HepG2 (cell line): ENCODE measurements around the gene ENKUR. TPM values are rescaled to one million over a fixed set of nuclear protein-coding genes. Genes with fewer than 3 reads are reported as not detected.

Source experiments
- ATAC-seq: fragments of 200-7000 bp; cut with Tn5 transposase; 3 replicates; pipeline ENCODE4 v1.9.1; 2020; ENCODE audit warnings: mild to moderate bottlenecking, moderate library complexity
- BruUV-seq: library from RNA; stranded (reverse); fragments of 400-500 nt; replicated peaks from 2 replicates; lab custom pipeline; 2021; lab: Mats Ljungman, UMichigan
- CTCF ChIA-PET: fragments of 300-600 bp; formaldehyde crosslinking; extraction: SDS; loops from one replicate; lab custom pipeline; 2021; ENCODE audit warnings: low total read pairs, inconsistent platforms, low intra/inter-chr PET ratio; lab: Yijun Ruan, JAX
- POLR2A ChIA-PET: fragments of 350-600 bp; sonication (Branson Sonifier 250); formaldehyde crosslinking; loops from one replicate; lab custom pipeline; 2020; ENCODE audit warnings: antibody characterized with exemption, inconsistent platforms; lab: Yijun Ruan, JAX
- DNase-seq: peaks from one replicate; pipeline ENCODE4 v3.0.0-alpha.2; 2015; ENCODE audit warnings: low spot score
- FAIRE-seq: peaks from 3 replicates; lab custom pipeline; 2011; peaks lifted over from hg19 to GRCh38; lab: Jason Lieb, UNC
- H2AFZ ChIP-seq: one replicate; pipeline ENCODE4 v1.6.1; 2011; ENCODE audit warnings: low read length, inconsistent platforms
- H3K27ac ChIP-seq: fragments of 300-600 bp; 3 replicates; pipeline ENCODE4 v1.8.0; 2011; ENCODE audit warnings: mixed run types, mild to moderate bottlenecking, mixed read lengths, low read length, inconsistent platforms; ENCODE audit not compliant: insufficient read depth; ENCODE audit errors: extremely low read length
- H3K27me3 ChIP-seq, 2 experiments: fragments of 200-600 bp in 1 of 2; 2 replicates in 1 of 2; 3 replicates in 1 of 2; pipeline versions ENCODE4 v1.6.0 to v1.8.0; 2011; ENCODE audit warnings: low read length in 2 of 2, mild to moderate bottlenecking in 2 of 2, moderate library complexity in 2 of 2, inconsistent platforms in 1 of 2; ENCODE audit not compliant: insufficient read depth in 2 of 2, control insufficient read depth in 1 of 2
- H3K36me3 ChIP-seq, 2 experiments: fragments of 200-600 bp in 1 of 2; replicated peaks in 1 of 2; 2 replicates in 1 of 2; 3 replicates in 1 of 2; pipeline versions ENCODE4 v1.5.1 to v1.8.0; 2011; ENCODE audit warnings: low read length in 2 of 2, inconsistent platforms in 1 of 2; ENCODE audit not compliant: insufficient read depth in 2 of 2, control insufficient read depth in 1 of 2
- H3K4me1 ChIP-seq: 2 replicates; pipeline ENCODE4 v1.5.1; 2012; ENCODE audit warnings: low read length, inconsistent platforms; ENCODE audit not compliant: insufficient read depth
- H3K4me2 ChIP-seq: 2 replicates; pipeline ENCODE4 v1.6.0; 2011; ENCODE audit warnings: low read depth, low read length, inconsistent platforms
- H3K4me3 ChIP-seq, 3 experiments: fragments of 200-600 bp in 1 of 3; sonication (generic), shearing (Covaris generic) in 1 of 3; replicated peaks in 1 of 3; 2 replicates each; pipeline ENCODE4 v1.5.1; 2011 to 2016; ENCODE audit warnings: low read length in 3 of 3, inconsistent platforms in 2 of 3, low read depth in 2 of 3, mild to moderate bottlenecking in 2 of 3, control low read depth in 1 of 3, mixed read lengths in 1 of 3; ENCODE audit not compliant: insufficient read depth in 1 of 3
- H3K79me2 ChIP-seq: one replicate; pipeline ENCODE4 v1.6.1; 2011; ENCODE audit warnings: low read length, inconsistent platforms; ENCODE audit not compliant: insufficient read depth
- H3K9ac ChIP-seq: 2 replicates; pipeline ENCODE4 v1.6.0; 2011; ENCODE audit warnings: mild to moderate bottlenecking, low read depth, low read length, inconsistent platforms; ENCODE audit not compliant: insufficient read depth
- H3K9me3 ChIP-seq: 2 replicates; pipeline ENCODE4 v1.5.1; 2012; ENCODE audit warnings: mild to moderate bottlenecking, low read length
- H4K20me1 ChIP-seq: 2 replicates; pipeline ENCODE4 v1.6.0; 2011; ENCODE audit warnings: inconsistent platforms, mild to moderate bottlenecking, low read length, moderate library complexity; ENCODE audit not compliant: insufficient read depth
- EHMT2 ChIP-seq: fragments of 200-600 bp; sonication (generic); IDR thresholded peaks from 2 replicates; pipeline ENCODE4 v1.7.0; 2017; ENCODE audit warnings: antibody characterized with exemption, low read depth, low read length, borderline replicate concordance
- FOXK1 ChIP-seq: sonication (generic); formaldehyde crosslinking; IDR thresholded peaks from 2 replicates; pipeline ENCODE4 v1.4.0; 2020; ENCODE audit warnings: low read depth, missing genetic modification reagents, borderline replicate concordance
- IKZF4 ChIP-seq: sonication (generic); formaldehyde crosslinking; IDR thresholded peaks from 2 replicates; pipeline ENCODE4 v1.5.1; 2020; ENCODE audit warnings: borderline replicate concordance, mild to moderate bottlenecking, low read depth, missing genetic modification reagents; ENCODE audit errors: not compliant biosample characterization
- KDM6A ChIP-seq: IDR thresholded peaks from 2 replicates; pipeline ENCODE4 v1.6.1; 2016; ENCODE audit warnings: low read depth
- LCORL ChIP-seq, 2 experiments: fragments of 450-650 bp in 1 of 2; sonication (generic) in 1 of 2; formaldehyde crosslinking in 1 of 2; IDR thresholded peaks; 2 replicates each; pipeline versions ENCODE4 v1.5.0 to v1.6.1; 2017 to 2020; ENCODE audit warnings: antibody characterized with exemption in 1 of 2, missing genetic modification reagents in 1 of 2
- PPARG ChIP-seq: conservative IDR thresholded peaks from 2 replicates; pipeline ENCODE4 v1.6.1; 2016; ENCODE audit warnings: missing biosample characterization, missing genetic modification reagents
- REPIN1 ChIP-seq: sonication (generic); formaldehyde crosslinking; IDR thresholded peaks from 2 replicates; pipeline ENCODE4 v1.8.0; 2022; ENCODE audit warnings: missing genetic modification reagents, low read depth, mild to moderate bottlenecking, borderline replicate concordance
- TEAD2 ChIP-seq: sonication (generic); formaldehyde crosslinking; IDR thresholded peaks from 2 replicates; pipeline ENCODE4 v1.9.0; 2021; ENCODE audit warnings: missing genetic modification reagents
- THYN1 ChIP-seq: sonication (generic); formaldehyde crosslinking; IDR thresholded peaks from 2 replicates; pipeline ENCODE4 v1.8.1; 2023; ENCODE audit warnings: low read depth, mild to moderate bottlenecking, moderate library complexity, missing genetic modification reagents, borderline replicate concordance
- ZBTB21 ChIP-seq: sonication (generic); formaldehyde crosslinking; IDR thresholded peaks from 2 replicates; pipeline ENCODE4 v1.4.0; 2020; ENCODE audit warnings: missing genetic modification reagents
- ZNF343 ChIP-seq: sonication (generic); formaldehyde crosslinking; IDR thresholded peaks from 2 replicates; pipeline ENCODE4 v1.4.0; 2020; ENCODE audit warnings: mild to moderate bottlenecking, missing genetic modification reagents
- ZNF446 ChIP-seq: sonication (generic); formaldehyde crosslinking; IDR thresholded peaks from 2 replicates; pipeline ENCODE4 v1.5.0; 2020; ENCODE audit warnings: mild to moderate bottlenecking, missing genetic modification reagents
- ZNF644 ChIP-seq: IDR thresholded peaks from 2 replicates; pipeline ENCODE4 v1.6.1; 2016; ENCODE audit warnings: low read depth
- WGBS: methylation state at CpG from one replicate; pipeline ENCODE4 v1.1.6; 2017; ENCODE audit warnings: low lambda C conversion rate; 5-methylcytosine and 5-hydroxymethylcytosine counted together
- in situ Hi-C: cut with HindIII; loops from 2 replicates; pipeline ENCODE4 v1.10.0; 2017; ENCODE audit warnings: low pct_unique_long_range_greater_than_20kb; ENCODE audit not compliant: extremely low pct_ligation_motif_present
- intact Hi-C: fragments of 100-400 bp; cut with micrococcal nuclease; formaldehyde crosslinking; loops from one replicate; pipeline ENCODE4 v1.10.0; 2022; ENCODE audit not compliant: unreplicated experiment
- polyA plus RNA-seq, 8 experiments: library from polyadenylated mRNA; depleted of rRNA in 3 of 8; stranded (reverse) in 7 of 8; unstranded in 1 of 8; fragments of >200 nt; fragmentation: Illumina TruSeq in 4 of 8; extraction: Trizol in 4 of 8; gene quantifications; 2 replicates each; pipeline versions ENCODE4 v1.2.1 to v1.2.3, GENCODE V29; 2011 to 2016; ENCODE audit warnings: low read depth in 4 of 8, missing spikeins in 1 of 8, mixed read lengths in 1 of 8; ENCODE audit not compliant: insufficient read depth in 1 of 8
- total RNA-seq, 5 experiments: library from RNA; depleted of rRNA; stranded (reverse); fragments of >200 nt; fragmentation: Illumina TruSeq; extraction: Trizol; gene quantifications; 2 replicates each; pipeline ENCODE4 v1.2.3, GENCODE V29; 2016; ENCODE audit warnings: low read depth in 1 of 5
- TF ChIP-seq, protein P1 (sequence below): sonication (generic); formaldehyde crosslinking; IDR thresholded peaks from 2 replicates; pipeline ENCODE4 v1.5.1; 2020; ENCODE audit warnings: mild to moderate bottlenecking, missing genetic modification reagents, moderate library complexity
- TF ChIP-seq, protein P2 (sequence below): sonication (generic); formaldehyde crosslinking; IDR thresholded peaks from 2 replicates; pipeline ENCODE4; 2020; ENCODE audit warnings: missing genetic modification reagents, mild to moderate bottlenecking, borderline replicate concordance

The ENKUR gene
- total and polyA plus RNA-seq, 2 of the 13 experiments (the other 11 are each of a cell fraction or from before 2014, with no cell fraction given) = 0.15 TPM

DNA sequence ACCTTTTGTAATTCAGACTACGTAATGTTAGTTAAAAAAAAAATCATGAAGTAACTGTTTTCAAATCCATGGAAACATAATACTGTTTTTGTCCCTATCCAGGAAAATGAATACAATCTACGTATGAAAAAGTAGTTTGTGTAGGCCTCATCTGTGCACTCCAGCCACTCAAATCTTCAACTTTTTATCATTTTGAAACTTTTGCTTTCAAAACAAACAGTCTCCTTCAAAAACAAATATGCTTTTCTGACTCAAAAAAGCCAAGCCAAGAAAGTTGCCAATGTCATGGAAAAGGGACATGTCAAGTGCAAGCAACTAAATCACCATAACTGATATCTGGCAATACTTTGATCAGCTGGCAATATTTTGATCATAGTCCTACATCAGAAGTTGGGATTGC is 13.6 kb upstream of the ENKUR start:
- Histone ChIP-seq H4K20me1 (no peaks in the 10 kb centered on the region), H3K36me3 (no peaks in the 10 kb centered on the region), H3K4me3 (no peak overlapping the region), H2AFZ (no peak overlapping the region), H3K9me3 (no peaks in the 10 kb centered on the region), H3K27ac (no peak overlapping the region), H3K4me1 (0 out of 2 replicates have a peak, but pooled peaks cover 6% of the 10 kb centered on the region), H3K79me2 (no peaks in the 10 kb centered on the region), H3K27me3 (no peaks in the 10 kb centered on the region), H3K4me2 (no peak overlapping the region), H3K9ac (no peak overlapping the region)
- ATAC-seq = no peak
- 94% methylated on average over 2 of the region's 2 CpGs for WGBS
- no peak for TF ChIP-seq PPARG (CRISPR knock-in tag)
- TF ChIP-seq THYN1 (CRISPR knock-in tag) = no peak
- no peak for TF ChIP-seq ZBTB21
- TF ChIP-seq, protein P1, sequence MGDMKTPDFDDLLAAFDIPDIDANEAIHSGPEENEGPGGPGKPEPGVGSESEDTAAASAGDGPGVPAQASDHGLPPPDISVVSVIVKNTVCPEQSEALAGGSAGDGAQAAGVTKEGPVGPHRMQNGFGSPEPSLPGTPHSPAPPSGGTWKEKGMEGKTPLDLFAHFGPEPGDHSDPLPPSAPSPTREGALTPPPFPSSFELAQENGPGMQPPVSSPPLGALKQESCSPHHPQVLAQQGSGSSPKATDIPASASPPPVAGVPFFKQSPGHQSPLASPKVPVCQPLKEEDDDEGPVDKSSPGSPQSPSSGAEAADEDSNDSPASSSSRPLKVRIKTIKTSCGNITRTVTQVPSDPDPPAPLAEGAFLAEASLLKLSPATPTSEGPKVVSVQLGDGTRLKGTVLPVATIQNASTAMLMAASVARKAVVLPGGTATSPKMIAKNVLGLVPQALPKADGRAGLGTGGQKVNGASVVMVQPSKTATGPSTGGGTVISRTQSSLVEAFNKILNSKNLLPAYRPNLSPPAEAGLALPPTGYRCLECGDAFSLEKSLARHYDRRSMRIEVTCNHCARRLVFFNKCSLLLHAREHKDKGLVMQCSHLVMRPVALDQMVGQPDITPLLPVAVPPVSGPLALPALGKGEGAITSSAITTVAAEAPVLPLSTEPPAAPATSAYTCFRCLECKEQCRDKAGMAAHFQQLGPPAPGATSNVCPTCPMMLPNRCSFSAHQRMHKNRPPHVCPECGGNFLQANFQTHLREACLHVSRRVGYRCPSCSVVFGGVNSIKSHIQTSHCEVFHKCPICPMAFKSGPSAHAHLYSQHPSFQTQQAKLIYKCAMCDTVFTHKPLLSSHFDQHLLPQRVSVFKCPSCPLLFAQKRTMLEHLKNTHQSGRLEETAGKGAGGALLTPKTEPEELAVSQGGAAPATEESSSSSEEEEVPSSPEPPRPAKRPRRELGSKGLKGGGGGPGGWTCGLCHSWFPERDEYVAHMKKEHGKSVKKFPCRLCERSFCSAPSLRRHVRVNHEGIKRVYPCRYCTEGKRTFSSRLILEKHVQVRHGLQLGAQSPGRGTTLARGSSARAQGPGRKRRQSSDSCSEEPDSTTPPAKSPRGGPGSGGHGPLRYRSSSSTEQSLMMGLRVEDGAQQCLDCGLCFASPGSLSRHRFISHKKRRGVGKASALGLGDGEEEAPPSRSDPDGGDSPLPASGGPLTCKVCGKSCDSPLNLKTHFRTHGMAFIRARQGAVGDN (CRISPR knock-in tag) = no peak
- TF ChIP-seq ZNF343 = no peak
- TF ChIP-seq FOXK1 (CRISPR knock-in tag) = no peak
- no peak for TF ChIP-seq TEAD2 (CRISPR knock-in tag)
- TF ChIP-seq REPIN1 (CRISPR knock-in tag) = no peak
- no peak for TF ChIP-seq EHMT2
- no peak for TF ChIP-seq ZNF644 (CRISPR knock-in tag)
- TF ChIP-seq, protein P2, sequence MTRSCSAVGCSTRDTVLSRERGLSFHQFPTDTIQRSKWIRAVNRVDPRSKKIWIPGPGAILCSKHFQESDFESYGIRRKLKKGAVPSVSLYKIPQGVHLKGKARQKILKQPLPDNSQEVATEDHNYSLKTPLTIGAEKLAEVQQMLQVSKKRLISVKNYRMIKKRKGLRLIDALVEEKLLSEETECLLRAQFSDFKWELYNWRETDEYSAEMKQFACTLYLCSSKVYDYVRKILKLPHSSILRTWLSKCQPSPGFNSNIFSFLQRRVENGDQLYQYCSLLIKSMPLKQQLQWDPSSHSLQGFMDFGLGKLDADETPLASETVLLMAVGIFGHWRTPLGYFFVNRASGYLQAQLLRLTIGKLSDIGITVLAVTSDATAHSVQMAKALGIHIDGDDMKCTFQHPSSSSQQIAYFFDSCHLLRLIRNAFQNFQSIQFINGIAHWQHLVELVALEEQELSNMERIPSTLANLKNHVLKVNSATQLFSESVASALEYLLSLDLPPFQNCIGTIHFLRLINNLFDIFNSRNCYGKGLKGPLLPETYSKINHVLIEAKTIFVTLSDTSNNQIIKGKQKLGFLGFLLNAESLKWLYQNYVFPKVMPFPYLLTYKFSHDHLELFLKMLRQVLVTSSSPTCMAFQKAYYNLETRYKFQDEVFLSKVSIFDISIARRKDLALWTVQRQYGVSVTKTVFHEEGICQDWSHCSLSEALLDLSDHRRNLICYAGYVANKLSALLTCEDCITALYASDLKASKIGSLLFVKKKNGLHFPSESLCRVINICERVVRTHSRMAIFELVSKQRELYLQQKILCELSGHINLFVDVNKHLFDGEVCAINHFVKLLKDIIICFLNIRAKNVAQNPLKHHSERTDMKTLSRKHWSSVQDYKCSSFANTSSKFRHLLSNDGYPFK (CRISPR knock-in tag) = no peak
- TF ChIP-seq IKZF4 = no peak
- TF ChIP-seq KDM6A (CRISPR knock-in tag) = no peak
- TF ChIP-seq ZNF446 = no peak
- TF ChIP-seq LCORL (IDR thresholded peaks at IDR 0.05) = no peak
- TF ChIP-seq LCORL (CRISPR knock-in tag; IDR thresholded peaks at IDR 0.05) = no peak
- intact Hi-C loops (no loop called here), in situ Hi-C loops (no loop called here)
- FAIRE-seq = no peak
- ChIA-PET CTCF (no interaction called here), POLR2A (no interaction called here)
- no peak for DNase-seq
- BruUV-seq = no TSS peak
